AG10803 (cell line): Measurements from ENCODE around the gene BET1.

Experiments used
- DNase-seq: peaks from one replicate; pipeline ENCODE4 v3.0.0; 2010; ENCODE audit warnings: low read depth
- H3K4me3 ChIP-seq: 2 replicates; pipeline ENCODE4 v1.5.1; 2011; ENCODE audit warnings: mild to moderate bottlenecking, low read length, control low read depth
- CTCF ChIP-seq: conservative IDR thresholded peaks from 2 replicates; pipeline ENCODE4 v1.5.1; 2011; ENCODE audit warnings: mild to moderate bottlenecking, low read length, control low read depth, inconsistent platforms

BET1 gene

DNA sequence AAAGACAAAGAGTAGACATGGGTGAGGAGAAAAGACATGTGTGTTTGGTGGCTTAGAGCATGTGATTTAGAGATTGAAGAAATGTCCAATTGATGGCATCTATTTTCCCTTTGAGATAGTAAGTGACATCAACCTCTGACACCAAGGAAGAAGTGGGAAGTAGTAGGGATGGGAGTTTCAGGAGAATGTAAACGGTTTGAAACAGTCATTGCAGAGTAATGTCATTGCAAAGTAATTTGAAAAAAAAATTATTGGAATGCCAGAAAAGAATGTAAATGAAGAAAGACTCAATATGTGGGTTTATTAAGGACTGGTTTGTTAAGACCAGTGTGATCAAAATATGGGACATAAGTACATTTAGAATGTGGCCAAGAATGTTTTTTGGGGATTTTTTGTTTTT, 56.0 kb downstream of the BET1 start:
- DNase-seq = peak; percentile 85
- H3K4me3 ChIP-seq = no peak overlapping the region
- TF ChIP-seq CTCF = no peak

GRCh38 chr7:93945756-93946535, 58.2 kb downstream of the BET1 start:
- DNase-seq = peak; percentile 78
- H3K4me3 ChIP-seq = no peak overlapping the region
- TF ChIP-seq CTCF = no peak

- no peak overlapping the region for H3K4me3 ChIP-seq
- DNase-seq = no peak
- no peak for TF ChIP-seq CTCF
Observed at GRCh38 chr7:93945083-93945482, 59.1 kb downstream of the BET1 start.

GRCh38 chr7:93944673-93945072, 59.5 kb downstream of the BET1 start:
- TF ChIP-seq CTCF = no peak
- peak; percentile 66 for DNase-seq
- no peak overlapping the region for H3K4me3 ChIP-seq

- TF ChIP-seq CTCF = no peak
- DNase-seq = no peak
- no peak overlapping the region for H3K4me3 ChIP-seq
Observed at GRCh38 chr7:93943816-93944540, 60.2 kb downstream of the BET1 start.
